GM18867 (cell line): ENCODE results near the gene SYNE1.
A peak's percentile ranks its signal among the peaks of the same experiment; 100 is the strongest.

Experiments
- ATAC-seq: cut with Tn5 transposase; IDR thresholded peaks from one replicate; pipeline ENCODE4 v1.9.1; 2021; ENCODE audit warnings: mild to moderate bottlenecking, moderate library complexity; ENCODE audit not compliant: unreplicated experiment

Gene SYNE1

DNA sequence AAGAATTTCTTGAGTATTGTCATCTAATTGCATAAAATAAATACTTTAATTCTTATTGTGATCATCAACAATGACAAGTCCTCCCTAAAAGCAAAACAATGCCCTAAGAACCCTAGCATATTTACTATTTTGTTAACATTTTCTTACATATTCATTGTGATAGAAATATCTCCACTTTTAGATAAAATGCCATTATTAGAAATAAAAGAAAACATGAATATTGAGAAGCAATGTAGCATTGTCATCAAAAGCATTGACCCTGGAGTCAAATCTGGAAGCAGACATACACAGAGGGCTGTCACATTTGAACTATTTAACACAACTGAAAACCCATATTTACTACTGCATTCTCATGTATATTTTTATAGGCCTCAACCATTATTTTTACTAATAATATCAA is 257.7 kb downstream of the SYNE1 start:
- no peak for ATAC-seq

- no peak for ATAC-seq
Measured at GRCh38 chr6:152378169-152378568, 259.0 kb downstream of the SYNE1 start.

- ATAC-seq = no peak
Measured at GRCh38 chr6:152375197-152375596, 262.0 kb downstream of the SYNE1 start.

GRCh38 chr6:152372945-152373344 is 264.2 kb downstream of the SYNE1 start:
- peak; percentile 54 for ATAC-seq

GRCh38 chr6:152371775-152372174 is 265.4 kb downstream of the SYNE1 start:
- no peak for ATAC-seq

DNA sequence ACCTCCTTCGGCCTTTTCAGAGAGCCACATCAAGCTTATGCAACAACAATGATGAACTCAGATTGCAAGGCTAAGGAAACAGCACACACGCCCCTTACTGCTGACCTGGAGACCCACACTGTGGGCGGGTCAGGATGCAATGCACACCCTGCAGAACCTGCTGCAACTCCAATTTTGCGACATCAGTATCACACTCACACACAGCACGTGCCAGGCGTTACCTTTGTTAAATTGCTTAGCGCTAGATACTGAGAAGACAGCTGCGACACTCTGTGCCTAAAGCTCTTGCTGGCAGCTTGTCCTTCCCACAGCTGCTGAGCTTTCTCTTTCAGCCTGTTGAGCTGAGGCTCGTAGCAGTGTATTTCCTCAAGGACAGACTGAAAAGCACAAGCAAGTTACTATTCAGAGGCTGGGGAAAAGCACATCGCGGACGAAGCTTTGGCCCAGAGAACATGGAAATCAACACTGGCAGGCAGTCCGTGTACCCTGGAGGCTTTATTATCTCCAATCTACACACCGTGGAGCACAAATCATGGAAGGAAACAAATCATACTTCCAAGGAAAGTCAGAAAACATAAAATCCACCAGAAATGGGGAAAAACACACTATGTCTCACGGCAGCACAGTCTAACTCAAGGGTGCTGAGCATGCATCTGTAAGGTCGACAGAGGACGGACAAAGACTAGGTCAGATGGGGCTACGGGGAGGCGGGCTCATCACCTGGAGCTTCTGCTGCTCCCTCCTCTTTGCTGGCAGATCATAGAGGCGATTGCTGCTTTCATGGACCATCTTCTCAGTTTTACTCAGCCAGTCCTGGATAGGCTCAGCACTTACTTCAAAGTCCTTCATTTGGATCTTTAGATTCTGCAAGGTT is 268.2 kb downstream of the SYNE1 start:
- no peak for ATAC-seq

DNA sequence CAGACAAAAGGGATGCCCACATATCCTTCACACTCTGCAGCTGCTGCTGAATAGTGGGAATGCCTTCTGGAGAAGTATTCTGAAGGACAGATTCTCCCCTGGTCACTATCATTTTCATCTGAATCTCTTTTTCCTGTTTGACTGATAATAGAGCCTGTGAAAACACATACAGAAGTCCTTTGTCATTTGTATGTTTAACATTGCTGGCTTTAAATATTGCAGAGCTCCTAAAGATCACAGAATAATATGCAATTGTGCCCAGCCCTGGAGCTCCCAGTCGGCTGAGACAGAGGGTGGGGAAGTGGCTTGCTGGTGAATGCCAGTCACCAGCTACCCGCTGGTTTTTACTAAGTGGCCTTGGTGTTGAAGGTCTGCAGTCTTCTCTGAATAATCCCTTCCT is 272.3 kb downstream of the SYNE1 start:
- no peak for ATAC-seq

DNA sequence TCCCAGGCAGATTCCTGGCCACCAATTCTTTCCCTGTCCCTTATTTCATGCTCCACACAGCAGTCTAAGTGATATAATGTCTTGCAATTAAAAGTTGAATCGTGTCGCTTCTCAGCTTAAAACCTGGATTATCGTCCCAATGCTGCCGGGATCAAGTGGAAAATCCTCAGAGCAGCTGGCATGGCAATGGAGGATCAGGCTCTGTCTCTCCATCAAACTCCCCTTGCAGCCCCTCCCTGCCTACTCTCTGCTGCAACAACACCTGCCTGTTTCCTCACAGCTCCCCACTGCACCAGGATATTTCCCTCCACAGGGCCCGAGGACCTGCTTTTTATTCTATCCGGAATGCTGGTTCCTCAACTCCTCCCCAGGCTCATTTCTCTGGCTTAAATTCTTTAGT is 277.1 kb downstream of the SYNE1 start:
- no peak for ATAC-seq

- ATAC-seq = peak; percentile 90
Measured at GRCh38 chr6:152356662-152357061, 280.5 kb downstream of the SYNE1 start.

DNA sequence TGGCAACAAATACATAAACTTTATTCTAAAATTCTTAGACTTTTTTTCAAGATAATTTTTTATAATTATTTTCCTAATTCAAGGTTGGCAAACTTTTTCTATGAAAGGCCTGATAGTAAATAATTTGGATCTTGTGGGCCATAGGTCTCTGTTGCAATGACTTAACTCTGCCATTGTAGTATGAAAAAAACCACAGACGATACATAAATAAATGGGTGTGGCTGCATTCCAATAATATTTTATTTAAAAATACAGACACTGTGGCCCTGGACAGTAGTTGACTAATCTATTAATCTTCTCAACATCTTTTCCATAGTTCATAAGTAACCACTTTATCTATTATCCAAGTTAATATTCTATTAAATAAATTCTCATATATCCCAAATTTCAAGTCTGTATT is 281.1 kb downstream of the SYNE1 start:
- ATAC-seq = no peak

GRCh38 chr6:152355166-152355565 is 282.0 kb downstream of the SYNE1 start:
- ATAC-seq = no peak

- no peak for ATAC-seq
Measured at GRCh38 chr6:152353440-152353839, 283.7 kb downstream of the SYNE1 start.

DNA sequence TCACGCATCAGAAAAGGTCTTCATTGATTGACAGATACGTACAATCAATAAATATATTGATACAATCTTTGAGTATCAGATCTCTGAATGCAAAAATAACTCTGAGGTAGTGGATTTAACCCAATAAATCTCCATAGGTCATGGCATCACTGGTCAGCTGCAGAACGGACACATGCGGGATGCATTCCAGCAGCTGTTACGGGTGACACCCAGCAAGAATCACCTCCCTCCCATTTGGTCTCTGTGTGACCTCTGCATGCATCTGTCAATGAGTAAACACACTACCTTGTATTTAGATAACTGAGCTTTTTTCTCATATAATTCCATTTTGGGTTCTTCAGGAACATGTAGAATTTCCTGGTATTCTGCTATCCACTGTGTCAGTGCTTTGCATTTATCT is 285.4 kb downstream of the SYNE1 start:
- no peak for ATAC-seq

GRCh38 chr6:152351110-152351509 is 286.1 kb downstream of the SYNE1 start:
- ATAC-seq = no peak

DNA sequence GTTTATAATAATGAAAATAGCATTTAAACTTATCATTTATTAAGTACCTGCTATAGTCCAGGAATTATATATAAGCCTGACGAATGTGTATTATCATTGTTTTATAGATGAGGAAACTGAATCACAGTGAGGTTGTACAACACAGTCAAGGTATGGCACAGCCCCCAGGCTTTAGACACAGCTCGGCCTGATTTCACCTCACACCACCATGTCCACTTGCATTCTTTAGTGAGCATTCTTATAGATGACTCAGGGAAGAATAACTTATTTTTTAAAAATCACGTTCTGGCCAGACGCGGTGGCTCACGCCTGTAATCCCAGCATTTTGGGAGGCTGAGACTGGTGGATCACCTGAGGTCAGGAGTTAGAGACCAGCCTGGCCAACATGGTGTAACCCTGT is 289.0 kb downstream of the SYNE1 start:
- no peak for ATAC-seq

DNA sequence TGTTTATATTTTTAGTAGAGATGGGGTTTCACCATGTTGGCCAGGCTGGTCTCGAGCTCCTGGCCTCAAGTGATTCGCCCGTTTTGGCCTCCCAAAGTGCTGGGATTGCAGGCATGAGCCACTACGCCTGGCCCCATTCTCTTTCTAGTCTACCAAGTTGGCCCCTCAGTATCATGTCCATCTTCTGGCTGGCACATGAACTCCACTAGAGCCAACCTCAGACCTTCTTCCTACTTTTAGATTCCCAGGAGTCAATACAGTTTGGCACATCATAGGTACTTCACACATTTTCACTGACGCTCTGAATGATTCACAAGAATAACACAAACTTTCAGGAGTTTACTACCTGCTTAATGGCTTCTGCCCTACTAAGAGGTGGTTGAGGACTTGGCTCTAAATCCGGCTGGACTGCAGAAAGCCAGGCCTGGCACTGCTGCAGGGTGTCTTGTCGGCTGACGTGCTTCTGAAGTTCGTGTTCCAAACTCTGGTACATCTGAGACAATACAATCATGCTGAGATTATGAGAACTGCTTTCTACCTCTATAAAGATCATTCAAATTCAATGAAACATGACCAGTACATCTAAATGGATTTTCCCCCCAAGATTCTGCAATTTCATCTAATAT is 293.3 kb downstream of the SYNE1 start:
- no peak for ATAC-seq

DNA sequence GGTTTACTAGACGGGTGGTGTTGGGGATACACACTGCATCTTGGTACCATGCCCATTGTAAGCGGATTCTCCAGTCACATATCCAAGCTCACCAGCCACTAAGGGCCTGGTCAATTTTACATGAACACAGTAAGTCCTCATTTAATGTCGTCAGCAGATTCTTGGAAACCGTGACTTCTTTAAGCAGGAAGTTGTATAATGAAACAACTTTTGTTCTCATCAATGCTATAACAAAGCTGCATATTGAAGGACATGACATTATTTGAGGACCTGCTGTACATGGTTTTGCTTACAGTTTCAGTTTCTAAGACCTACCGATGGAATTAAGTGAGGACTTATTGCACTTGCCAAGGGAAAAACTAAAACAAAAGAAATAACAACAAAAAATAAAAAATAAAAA is 295.6 kb downstream of the SYNE1 start:
- ATAC-seq = no peak

DNA sequence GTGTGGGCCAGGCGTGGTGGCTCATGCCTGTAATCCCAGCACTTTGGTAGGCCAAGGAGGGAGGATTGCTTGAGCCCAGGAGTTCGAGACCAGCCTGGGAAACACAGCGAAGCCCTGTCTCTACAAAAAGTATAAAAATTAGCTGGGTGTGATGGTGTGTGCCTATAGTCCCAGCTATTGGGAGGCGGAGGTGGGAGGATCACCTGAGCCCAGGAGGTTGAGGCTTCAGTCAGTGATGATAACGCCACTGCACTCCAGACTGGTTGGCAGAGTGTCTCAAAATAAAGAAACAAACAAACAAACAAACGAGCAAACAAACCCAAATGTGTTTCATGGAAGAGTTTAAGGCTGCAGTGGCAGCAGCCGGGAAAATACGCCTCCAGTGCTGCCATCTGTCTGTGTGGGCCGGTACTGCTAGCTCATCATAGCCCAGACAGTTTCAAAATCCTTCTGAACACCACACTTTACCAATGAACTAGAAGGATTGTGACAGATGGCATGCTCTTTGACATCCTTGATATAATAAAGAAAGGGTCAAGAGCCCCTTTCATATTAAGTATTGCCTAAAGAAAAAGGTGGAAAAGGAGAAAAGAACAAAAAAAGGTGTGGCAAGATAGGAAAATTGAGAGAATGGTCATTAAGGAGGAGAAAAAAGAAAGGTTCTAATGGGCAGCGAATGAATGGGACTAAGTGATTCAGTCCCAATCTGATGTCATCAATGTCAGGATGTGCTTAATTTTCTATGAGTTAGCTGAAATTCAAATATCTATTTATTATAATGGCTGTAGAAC is 298.6 kb downstream of the SYNE1 start:
- ATAC-seq = peak; percentile 93

GRCh38 chr6:152334555-152334954 is 302.6 kb downstream of the SYNE1 start:
- no peak for ATAC-seq

- no peak for ATAC-seq
Measured at GRCh38 chr6:152330961-152331360, 306.2 kb downstream of the SYNE1 start.

GRCh38 chr6:152329638-152330448 is 307.3 kb downstream of the SYNE1 start:
- no peak for ATAC-seq
